GM03348 (cell line): ENCODE results near the gene GLI3.
A peak's percentile ranks its signal among the peaks of the same experiment; 100 is the strongest.

Experiments used
- DNase-seq: peaks from one replicate; pipeline ENCODE4 v3.0.0; 2012; ENCODE audit warnings: low spot score

GLI3 gene

GRCh38 chr7:42081671-42082070, 155.3 kb downstream of the GLI3 start:
- DNase-seq, result no peak

GRCh38 chr7:42080841-42081586, 156.0 kb downstream of the GLI3 start:
- DNase-seq, result no peak

GRCh38 chr7:42077271-42078135, 159.5 kb downstream of the GLI3 start:
- DNase-seq, result no peak

- no peak for DNase-seq
Measured at GRCh38 chr7:42076870-42077269, 160.1 kb downstream of the GLI3 start.

- DNase-seq, result no peak
Measured at GRCh38 chr7:42075418-42075817, 161.6 kb downstream of the GLI3 start.

- no peak for DNase-seq
Measured at GRCh38 chr7:42074076-42074475, 162.9 kb downstream of the GLI3 start.

GRCh38 chr7:42071372-42072261, 165.4 kb downstream of the GLI3 start:
- peak; percentile 27 for DNase-seq

GRCh38 chr7:42070068-42070467, 166.9 kb downstream of the GLI3 start:
- no peak for DNase-seq

GRCh38 chr7:42069590-42069989, 167.4 kb downstream of the GLI3 start:
- no peak for DNase-seq

GRCh38 chr7:42068554-42069280, 168.3 kb downstream of the GLI3 start:
- DNase-seq, result no peak

- no peak for DNase-seq
Measured at GRCh38 chr7:42065942-42066341, 171.1 kb downstream of the GLI3 start.

- no peak for DNase-seq
Measured at GRCh38 chr7:42065015-42065414, 172.0 kb downstream of the GLI3 start.

- DNase-seq, result no peak
Measured at GRCh38 chr7:42064534-42064933, 172.5 kb downstream of the GLI3 start.

GRCh38 chr7:42059275-42059674, 177.7 kb downstream of the GLI3 start:
- DNase-seq, result no peak

GRCh38 chr7:42057331-42057730, 179.7 kb downstream of the GLI3 start:
- DNase-seq, result no peak

- no peak for DNase-seq
Measured at GRCh38 chr7:42055171-42055570, 181.8 kb downstream of the GLI3 start.

GRCh38 chr7:42053834-42054233, 183.2 kb downstream of the GLI3 start:
- no peak for DNase-seq

GRCh38 chr7:42049761-42050160, 187.2 kb downstream of the GLI3 start:
- DNase-seq, result no peak

- DNase-seq, result no peak
Measured at GRCh38 chr7:42046483-42046882, 190.5 kb downstream of the GLI3 start.

- DNase-seq, result no peak
Measured at GRCh38 chr7:42045961-42046360, 191.0 kb downstream of the GLI3 start.

- DNase-seq, result no peak
Measured at GRCh38 chr7:42039921-42040320, 197.1 kb downstream of the GLI3 start.

- DNase-seq, result no peak
Measured at GRCh38 chr7:42035210-42035609, 201.8 kb downstream of the GLI3 start.
